ENCODE measurements around the gene ST6GAL1.
"Not testable (repeated sequence)": the region's sequence is repeated elsewhere in the genome, so short reads cannot be mapped to it uniquely, and the experiment has no call there.

The ST6GAL1 gene

DNA sequence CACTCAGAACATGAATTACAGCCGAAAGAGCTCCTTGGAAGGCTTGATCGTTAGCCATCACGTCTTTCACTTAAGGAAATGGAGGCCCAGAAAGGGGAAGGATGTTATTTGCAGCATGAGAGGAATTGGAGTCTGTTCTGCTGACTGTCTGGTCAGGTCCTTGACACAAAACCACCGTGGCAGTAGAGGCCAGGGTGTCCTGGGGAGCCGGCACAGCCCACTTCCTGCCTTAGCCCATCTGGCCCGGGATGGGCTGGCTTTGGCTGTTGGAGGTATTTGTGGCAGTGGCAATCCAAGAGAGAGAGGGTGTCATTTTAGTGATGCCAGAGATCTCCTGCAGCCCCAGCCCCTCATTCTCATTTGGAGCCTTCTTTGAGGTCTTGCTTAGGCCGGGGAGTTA is 37.4 kb downstream of the ST6GAL1 start:
- TF ChIP-seq, protein P1, sequence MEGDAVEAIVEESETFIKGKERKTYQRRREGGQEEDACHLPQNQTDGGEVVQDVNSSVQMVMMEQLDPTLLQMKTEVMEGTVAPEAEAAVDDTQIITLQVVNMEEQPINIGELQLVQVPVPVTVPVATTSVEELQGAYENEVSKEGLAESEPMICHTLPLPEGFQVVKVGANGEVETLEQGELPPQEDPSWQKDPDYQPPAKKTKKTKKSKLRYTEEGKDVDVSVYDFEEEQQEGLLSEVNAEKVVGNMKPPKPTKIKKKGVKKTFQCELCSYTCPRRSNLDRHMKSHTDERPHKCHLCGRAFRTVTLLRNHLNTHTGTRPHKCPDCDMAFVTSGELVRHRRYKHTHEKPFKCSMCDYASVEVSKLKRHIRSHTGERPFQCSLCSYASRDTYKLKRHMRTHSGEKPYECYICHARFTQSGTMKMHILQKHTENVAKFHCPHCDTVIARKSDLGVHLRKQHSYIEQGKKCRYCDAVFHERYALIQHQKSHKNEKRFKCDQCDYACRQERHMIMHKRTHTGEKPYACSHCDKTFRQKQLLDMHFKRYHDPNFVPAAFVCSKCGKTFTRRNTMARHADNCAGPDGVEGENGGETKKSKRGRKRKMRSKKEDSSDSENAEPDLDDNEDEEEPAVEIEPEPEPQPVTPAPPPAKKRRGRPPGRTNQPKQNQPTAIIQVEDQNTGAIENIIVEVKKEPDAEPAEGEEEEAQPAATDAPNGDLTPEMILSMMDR (IDR thresholded peaks at IDR 0.05), result no peak
- no peak for TF ChIP-seq ZFX (IDR thresholded peaks at IDR 0.05; ENCODE audit: borderline replicate concordance)
- H3K27ac ChIP-seq, result no peak overlapping the region

DNA sequence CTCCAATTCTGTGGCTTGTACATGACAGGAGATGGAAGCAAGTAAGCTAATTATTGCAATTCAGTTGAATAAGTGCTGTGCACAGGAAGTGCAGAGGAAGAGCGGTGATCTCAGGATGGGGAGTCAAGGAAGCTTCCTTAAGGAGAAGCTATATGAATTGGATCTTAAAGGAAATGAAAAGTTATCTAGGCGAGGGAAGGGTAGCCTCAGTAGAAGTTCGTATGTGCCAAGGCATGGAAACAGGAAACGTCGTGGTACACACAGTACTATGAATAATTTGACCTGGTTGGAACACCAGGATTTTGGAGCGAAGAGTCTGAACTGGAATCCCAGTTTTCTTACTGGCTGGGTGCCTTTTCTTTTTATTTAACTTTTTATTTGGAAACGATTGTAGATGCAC is 39.3 kb downstream of the ST6GAL1 start:
- TF ChIP-seq, protein P1 (IDR thresholded peaks at IDR 0.05), result no peak
- TF ChIP-seq ZFX (IDR thresholded peaks at IDR 0.05; ENCODE audit: borderline replicate concordance), result no peak
- H3K27ac ChIP-seq, result no peak overlapping the region

DNA sequence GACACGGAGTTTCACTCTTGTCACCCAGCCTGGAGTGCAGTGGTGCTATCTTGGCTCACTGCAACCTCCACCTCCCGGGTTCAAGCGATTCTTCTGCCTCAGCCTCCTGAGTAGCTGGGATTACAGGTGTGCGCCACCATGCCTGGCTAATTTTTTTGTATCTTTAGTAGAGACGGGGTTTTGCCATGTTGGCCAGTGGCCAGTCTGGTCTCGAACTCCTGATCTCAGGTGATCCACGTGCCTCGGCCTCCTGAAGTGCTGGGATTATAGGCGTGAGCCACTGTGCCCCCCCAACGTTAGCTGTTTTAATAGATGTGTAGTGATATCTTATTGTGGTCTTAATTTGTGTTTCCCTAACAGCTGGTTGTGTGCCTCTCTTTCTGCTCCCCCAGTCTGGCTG is 40.8 kb downstream of the ST6GAL1 start:
- not testable (repeated sequence) for H3K27ac ChIP-seq

- H3K27ac ChIP-seq, result no peak overlapping the region
- no peak for TF ChIP-seq ZFX (IDR thresholded peaks at IDR 0.05; ENCODE audit: borderline replicate concordance)
- TF ChIP-seq, protein P1 (IDR thresholded peaks at IDR 0.05), result no peak
Measured at GRCh38 chr3:186971578-186971977, 41.3 kb downstream of the ST6GAL1 start.

DNA sequence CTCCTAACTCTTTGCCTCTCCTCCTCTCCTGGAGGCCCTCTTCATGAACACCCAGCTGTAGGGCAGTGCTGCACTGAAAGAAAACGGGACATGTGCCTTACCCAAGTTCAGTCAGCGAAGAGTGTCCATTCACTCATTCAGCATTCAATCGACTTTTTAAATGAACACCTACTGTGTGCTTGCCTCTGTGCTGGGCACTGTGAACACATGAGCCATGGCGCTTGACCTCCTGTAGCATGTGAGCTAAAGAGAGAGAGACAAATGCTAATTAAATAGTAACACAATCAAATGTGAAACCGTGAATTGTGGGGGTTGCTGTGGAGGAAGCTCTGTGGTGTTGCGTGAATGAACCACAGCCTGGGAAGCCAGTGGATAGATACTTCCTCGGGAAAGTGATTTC is 43.4 kb downstream of the ST6GAL1 start:
- TF ChIP-seq, protein P1 (IDR thresholded peaks at IDR 0.05), result no peak
- no peak for TF ChIP-seq ZFX (IDR thresholded peaks at IDR 0.05; ENCODE audit: borderline replicate concordance)
- H3K27ac ChIP-seq, result no peak overlapping the region

- no peak for TF ChIP-seq ZFX (IDR thresholded peaks at IDR 0.05; ENCODE audit: borderline replicate concordance)
- TF ChIP-seq, protein P1 (IDR thresholded peaks at IDR 0.05), result no peak
- H3K27ac ChIP-seq, result no peak overlapping the region
Measured at GRCh38 chr3:186974824-186975313, 44.5 kb downstream of the ST6GAL1 start.

DNA sequence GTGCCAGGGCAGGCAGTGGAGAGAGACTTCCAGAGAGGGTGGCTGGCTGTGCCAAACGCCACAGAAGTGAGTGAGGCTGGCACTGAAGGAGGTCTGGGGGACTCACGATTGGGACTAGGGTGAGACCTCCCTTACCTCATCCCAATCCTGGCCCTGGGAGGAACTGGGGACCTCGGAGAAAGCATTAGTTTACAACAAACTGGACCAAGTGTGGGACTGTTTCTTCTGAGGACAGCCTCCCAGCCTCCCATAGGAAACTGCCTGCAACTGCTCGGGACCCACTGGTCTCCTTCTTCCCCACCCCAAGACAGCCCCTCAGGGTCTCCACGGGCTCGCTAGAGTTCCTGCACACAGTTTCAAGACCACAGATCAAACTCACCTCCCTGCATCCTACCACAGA is 45.4 kb downstream of the ST6GAL1 start:
- TF ChIP-seq, protein P1 (IDR thresholded peaks at IDR 0.05), result no peak
- TF ChIP-seq ZFX (IDR thresholded peaks at IDR 0.05; ENCODE audit: borderline replicate concordance), result no peak
- H3K27ac ChIP-seq, result no peak overlapping the region
